HG03064 (cell line): Measurements from ENCODE around the gene MAPT.
"Not testable (repeated sequence)": the region's sequence is repeated elsewhere in the genome, so short reads cannot be mapped to it uniquely, and the experiment has no call there.

Experiments
- ATAC-seq: cut with Tn5 transposase; IDR thresholded peaks from one replicate; pipeline ENCODE4 v1.9.1; 2021; ENCODE audit warnings: low read depth; ENCODE audit not compliant: unreplicated experiment

MAPT gene

DNA sequence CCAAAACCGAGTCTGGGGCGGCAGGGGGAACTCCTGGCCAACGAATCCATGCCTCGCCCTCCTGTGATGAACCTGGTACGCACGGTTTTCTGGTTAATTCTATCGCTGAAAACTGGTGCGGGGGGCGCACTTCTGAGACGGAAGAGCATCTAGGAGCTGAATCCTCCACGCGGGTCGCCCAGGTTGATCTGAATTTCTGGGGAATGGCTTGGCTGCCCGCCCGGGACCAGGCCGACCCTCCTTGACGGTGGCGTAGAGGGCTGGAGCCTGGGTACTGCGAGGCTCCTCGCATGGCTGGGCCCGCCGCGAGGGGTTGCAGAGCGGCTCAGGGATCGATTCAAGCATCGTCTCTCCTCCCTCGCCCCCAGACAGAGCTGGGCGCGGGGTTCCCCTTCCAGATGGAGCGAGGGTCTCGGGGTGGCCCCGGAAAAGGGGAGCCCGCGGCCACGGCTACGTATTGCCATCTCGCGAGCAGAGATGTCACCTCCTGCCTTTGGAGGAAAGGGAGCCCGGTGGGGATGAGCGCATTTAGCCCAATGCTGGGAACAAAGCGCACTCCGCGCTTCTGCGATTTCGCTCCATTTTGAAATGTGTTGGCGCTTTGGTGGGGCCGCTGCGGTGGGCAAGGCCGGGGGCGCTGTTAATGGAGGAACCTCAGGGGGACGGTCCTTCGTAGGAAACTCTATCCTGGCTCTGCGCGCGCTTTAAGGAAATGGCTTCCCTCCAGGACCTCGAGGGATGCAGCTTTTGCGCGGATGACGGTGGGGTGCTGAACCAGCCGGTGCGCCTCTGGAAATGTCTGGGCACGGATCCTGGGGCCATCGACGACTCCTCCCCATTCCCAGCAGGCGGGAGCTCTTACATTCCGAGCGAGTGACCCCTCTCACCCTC is 2.7 kb downstream of the MAPT start:
- ATAC-seq = no peak

DNA sequence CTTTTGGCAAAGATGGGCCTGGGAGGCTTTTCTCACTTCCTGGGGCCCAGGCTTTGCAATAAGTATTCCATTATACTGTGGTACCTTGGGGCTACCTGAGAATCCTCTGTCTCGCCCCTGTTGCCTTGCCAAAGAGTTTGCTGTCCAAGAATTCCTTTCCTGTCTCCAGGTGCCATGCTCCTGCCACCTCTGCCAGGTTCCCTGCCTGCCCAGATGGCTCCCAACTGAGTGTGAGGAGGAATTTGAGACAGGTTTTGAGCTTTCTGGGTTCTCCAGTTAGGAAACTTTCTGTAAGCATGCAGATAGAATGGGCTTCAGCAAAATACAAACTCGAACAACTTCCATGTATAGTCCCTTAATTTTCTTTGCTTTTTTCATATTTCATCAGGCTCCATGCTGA is 5.8 kb downstream of the MAPT start:
- ATAC-seq = no peak

DNA sequence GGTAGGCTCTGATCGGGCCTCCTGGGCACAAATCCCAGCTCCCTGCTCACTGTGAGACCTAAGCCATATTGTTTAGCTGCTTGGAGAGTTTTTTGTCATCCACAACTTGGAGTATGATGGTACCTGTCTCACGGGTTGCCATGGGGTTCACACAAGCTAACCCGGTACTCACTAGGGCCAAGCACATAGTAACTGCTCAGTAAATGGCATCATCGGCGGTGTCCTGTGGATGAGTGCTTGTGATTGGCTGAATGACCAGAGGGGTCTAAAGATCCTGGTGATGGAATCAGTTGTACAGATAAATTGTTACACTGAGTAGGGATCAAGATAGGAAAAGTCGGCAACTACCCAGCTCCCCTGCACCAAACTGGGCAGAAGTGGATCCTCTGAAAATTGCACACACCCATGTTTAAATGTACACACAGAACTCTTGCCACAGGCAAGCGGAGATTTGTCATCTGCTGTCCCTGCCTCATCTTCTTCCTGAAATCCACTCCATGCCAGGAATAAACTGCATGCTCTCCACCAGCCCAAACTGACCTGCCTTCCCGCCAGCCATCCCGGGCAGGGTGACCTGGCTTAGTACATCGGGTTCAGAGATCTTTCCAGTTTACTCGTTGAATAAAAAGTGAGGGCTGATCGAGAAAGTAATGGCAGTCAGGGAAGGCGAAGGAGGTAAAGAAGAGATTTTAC is 6.5 kb downstream of the MAPT start:
- no peak for ATAC-seq

DNA sequence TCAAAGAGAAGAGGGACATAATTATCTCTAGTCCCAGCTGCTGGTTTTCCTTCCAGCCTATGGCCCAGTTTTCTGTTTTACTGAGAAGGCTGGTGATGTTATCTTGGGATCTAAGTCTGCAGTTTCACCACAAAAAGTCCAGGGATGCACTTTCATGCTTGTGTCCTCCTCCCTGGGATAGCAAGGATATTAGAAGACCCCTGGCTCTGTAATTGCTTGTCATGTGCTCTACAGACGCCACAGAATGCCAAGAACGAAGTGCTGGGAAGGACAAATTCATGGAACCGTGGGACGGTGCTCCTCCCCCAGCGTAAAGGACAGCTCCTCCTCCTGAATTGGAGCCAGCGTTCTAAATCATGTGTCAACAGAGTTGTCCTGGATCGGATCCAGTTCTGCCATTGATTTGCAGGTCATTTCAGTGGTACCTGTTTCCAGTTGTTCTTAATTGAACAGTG is 8.6 kb downstream of the MAPT start:
- ATAC-seq = no peak

DNA sequence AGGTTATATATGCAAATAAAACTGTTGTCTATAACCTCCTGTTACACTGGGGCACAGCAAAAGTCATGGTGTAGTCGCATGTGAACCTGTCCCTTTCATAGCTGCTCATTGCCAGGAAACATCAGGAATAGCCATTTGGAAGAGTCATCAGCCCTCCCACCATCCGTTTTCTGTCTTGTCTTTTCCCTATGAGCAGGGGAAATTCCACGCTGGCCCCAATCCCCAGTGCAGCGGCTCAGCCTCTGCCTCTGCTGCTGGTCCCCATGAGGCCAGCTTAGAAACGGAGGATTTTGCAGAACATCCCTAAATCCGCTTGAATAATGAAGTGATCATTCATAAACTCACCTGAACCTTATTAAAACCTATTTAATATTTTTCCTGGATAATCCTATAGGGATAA is 10.5 kb downstream of the MAPT start:
- ATAC-seq = no peak

DNA sequence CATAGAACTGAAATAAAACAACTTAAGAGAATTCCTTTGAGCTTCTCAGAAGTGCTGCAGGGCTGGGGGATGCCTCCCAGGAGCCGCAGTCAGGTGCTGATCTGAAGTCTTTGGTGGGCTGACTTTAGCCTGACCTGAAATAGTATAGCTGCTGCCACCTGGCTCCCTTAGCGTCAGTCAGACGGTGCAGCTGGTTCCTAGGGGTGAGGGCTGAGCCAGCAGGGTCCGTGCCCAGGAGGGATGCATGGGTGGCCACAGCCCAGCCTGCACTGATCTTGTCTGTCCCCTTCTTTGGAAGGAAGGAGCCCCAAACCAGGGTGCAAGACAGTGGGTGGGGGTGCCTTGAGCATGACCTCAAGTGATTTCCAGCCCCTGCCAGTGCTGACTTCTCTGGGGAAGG is 11.5 kb downstream of the MAPT start:
- ATAC-seq = no peak

DNA sequence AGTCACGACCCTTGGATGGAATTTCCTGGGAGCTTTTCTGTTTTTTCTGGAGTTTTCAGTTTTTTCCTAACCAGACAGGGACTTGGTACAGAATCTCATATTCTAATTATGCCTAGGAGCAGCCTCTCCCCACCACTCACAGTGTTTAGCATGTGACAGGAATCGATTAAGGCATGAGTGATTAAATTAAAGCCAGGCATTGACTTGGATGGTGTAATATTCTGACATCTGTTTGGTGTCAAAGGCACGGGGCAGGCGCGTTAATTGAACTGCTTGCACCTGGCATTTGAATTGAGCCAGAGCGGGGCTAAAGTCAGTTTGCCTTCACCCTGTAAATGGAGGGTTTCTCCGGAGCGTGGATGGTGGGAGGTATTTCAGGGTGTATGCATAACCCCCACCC is 11.9 kb downstream of the MAPT start:
- ATAC-seq = no peak

DNA sequence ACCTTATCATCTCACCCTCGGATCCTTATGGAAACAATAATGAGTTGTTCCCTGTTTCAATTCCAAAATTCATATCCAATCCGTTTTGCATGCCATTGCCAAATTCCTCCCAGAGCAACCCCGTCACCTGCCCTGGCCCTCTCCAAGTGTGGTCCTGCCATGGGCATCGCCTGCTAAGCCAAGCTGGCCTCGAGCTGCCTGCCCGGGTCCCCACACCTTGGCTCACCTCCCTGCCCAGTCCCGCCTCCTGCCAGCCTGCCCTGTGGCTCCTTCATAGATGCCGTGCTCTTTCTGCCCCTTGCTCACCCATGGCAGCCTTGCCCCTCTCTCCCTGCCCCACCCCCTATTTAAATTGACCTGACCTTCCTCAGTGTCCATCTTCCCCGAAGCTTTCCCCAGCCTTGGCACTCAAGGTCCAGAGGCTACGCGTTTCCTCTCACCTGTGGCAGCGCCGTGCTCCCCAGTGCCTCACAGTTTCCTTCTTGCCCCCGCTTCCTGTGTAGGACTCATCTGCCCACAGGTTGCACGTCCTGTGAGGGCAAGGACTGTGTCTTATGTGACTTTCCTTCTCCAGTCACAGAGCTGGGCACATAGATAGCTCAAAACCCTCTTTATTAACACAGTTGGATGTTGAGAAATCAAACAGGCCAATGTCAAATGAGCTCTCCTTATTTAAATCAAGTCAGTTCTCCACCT is 12.7 kb downstream of the MAPT start:
- no peak for ATAC-seq

DNA sequence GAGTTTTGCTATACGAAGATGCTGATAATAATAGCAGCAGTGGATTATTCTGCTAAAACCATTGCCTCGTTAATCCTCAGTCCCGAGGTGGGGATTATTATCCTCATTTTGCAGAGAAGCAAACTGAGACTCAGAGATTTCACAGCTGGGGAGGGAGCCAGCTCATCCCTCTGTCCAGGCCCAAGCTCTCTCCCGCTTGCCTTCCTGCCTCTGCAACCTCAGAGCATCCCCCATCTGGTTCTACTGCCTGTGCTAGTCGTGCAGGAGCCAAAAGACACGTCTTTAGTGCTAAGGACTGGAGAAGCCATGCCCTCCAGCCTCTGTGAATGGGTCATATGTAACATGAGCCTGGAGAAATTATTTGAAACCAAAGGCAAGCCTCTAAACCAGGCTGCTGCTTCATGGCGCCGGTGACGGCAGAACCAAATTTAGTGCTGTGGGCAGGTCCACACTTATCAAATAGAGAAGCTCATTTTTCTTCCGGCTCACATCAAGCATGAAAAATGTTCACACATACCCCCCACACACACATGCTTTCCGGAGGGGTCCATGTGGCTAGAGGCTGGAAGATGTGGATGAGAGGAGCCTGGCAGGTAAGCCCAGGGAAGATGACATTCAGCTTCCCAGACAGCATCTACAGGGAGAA is 13.5 kb downstream of the MAPT start:
- ATAC-seq = no peak

DNA sequence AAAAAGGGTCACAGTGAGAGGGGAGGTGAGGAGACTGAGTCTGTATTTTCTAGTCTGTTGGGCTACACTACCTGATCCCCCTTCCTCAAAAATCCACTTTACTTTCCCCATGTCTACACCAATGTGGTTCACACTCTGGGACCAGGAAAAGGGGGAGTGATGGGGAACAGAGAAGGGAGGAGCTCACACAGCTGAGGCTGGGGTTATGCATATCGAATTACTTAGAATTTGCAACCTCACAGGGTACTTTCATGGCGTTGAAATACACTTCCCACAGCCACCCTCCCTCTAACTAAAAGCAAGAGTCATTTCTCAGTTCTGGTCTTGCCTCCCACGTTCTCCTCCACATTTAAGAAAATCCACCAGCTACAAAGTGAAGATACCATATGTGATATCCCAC is 14.1 kb downstream of the MAPT start:
- ATAC-seq = no peak

DNA sequence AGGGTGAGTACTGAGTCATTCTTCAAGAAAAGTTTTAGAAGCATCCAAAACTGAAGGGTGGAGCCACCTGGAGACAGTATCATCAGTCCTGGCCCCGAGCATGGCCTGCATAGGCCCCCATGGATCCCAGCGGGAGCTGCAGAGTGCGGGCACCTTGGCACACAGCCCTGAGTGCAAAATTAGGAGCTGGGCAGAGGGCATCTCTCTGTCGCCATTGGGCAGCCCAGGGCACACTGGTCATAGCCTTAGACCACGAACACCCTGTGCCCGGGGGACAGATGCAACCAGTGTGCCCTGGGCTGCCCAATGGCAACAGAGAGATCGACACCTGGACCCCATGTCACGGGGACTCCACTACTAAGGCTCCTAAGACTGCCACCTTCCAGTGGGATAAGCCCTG is 14.6 kb downstream of the MAPT start:
- ATAC-seq = no peak

DNA sequence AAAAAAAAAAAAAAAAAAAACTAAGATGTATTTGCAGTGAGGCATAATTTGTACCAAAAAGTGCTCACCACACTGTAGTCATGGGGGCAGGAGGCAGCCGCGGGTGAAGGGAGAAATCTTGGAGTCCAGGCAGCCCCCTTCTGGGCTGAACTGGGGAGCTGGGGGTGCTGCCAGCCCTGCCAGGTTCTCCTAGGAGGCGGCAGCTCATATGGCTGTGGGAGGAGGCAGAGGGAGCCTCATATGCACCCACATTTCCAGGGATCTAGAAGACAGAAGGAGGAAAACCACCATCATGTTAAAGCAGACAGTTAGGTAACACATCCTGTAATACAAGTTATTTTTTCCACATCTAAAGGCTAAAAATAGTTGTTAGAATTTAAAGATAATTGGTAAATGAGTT is 16.3 kb downstream of the MAPT start:
- no peak for ATAC-seq

DNA sequence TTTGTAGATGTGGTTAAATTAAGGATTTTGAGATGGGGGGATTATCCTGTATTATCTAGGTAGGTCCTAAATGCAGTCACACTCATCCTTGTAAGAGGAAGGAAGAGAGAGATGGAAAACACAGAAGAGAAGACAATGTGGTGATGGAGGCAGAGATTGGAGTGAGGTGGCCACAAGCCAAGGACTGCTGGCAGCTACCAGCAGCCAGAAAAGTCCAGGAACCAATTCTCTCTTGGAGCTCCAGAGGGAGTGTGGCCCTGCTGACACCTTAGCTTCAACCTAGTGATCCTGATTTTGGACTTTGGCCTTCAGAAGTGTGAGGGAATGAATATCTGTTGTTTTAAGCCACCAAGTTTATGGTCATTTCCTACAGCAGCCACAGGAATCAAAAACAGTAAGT is 18.0 kb downstream of the MAPT start:
- no peak for ATAC-seq

DNA sequence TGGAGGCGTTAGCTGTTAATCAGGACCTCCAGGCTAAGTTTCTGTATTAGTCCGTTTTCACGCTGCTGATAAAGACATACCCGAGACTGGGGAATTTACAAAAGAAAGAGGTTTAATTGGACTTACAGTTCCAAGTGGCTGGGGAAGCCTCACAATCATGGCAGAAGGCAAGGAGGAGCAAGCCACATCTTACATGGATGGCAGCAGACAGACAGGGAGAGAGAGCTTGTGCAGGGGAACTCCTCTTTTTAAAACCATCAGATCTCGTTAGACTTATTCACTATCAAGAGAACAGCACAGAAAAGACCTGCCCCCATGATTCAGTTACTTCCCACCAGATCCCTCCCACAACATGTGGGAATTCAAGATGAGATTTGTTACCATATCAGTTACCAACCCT is 18.7 kb downstream of the MAPT start:
- ATAC-seq = not testable (repeated sequence)

DNA sequence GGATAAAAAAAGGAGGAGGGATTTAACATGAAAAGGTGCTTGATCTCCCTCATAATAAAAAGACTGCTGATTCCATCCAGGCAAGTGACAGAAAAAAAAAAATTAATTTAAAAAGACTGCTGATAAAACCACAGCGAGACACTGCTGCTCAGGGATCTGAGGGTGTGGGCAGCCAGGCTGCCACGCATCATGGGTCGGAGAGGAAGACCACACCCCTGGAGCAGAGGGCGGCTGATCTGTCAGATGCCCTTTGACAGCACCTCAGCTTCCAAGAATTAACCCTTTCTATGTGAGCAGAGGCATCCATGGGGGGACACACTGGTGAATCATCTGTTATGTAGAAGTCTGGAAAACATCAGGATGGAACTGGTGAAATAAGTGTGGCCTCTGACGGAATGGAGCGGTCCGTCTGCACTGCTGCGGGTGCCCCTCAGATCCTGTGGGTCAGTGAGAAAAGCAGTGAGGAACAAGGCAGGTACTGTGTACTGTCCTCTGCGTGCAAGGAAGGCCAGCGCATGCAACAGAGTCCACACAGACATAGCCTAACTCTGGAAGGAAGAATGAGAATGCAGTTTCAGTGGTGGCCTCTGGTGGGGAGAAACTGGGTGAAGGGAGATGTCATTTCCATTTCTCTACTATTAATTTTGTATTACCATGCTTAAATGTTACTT is 19.8 kb downstream of the MAPT start:
- ATAC-seq = no peak

DNA sequence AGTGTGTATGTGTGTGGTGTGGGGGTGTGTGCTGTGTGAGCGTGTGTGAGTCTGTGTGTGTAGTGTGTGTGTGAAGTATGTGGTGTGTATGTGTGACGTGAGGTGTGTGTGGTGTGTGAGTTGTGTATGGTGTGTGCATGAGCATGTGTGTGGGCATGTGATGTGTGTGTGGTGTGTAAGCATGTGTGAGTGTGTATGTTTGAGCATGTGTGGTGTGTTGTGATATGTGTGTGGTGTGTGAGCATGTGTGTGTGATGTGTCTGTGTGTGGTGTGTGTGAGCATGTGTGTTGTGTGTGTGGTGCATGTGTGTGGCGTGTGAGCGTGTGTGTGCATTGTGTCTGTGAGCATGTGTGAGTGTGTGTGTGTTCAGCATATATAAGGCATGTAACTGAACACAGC is 20.9 kb downstream of the MAPT start:
- no peak for ATAC-seq

DNA sequence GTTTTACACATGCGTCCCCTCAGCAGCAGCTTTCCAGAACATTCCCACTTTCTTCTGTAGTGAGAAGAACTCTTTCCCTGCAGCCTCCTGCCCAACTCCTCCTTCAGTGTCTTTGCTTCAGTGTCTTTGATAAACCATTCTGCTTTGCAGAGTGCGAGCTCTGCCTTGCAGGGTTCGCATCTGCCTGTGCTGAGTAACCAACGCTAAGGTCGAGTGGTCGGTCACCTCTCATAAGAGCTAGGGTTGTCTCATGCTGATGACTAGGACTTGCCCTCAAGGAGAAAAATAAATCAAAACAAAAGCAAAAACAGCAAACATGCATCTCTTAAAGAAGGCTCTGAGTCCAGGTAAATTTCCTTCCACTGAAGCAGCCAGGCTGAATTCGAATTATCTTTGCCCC is 22.7 kb downstream of the MAPT start:
- no peak for ATAC-seq

DNA sequence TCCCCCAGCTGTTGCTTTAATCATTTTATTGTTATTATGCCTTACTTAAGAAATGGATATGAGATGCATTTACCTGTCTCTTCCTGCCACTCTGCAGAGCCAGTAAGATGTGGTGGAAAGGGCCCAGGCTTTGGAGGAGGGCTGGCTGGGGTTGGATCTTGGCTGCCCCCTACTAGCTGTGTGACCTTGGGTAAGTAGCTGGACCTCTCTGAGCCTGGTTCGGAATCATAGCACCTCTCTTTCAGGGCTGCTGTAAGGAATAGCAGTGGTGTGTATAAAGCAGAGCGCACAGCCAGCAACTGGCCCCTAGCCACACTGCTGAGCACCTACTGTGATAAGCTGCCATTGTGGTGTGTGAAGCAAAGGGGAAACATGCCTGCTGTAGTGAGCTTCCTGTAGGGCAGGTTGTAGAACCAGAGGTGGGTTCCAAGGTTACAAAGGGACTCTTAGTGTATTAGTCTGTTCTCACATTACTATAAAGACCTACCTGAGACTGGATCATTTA is 23.9 kb downstream of the MAPT start:
- no peak for ATAC-seq

DNA sequence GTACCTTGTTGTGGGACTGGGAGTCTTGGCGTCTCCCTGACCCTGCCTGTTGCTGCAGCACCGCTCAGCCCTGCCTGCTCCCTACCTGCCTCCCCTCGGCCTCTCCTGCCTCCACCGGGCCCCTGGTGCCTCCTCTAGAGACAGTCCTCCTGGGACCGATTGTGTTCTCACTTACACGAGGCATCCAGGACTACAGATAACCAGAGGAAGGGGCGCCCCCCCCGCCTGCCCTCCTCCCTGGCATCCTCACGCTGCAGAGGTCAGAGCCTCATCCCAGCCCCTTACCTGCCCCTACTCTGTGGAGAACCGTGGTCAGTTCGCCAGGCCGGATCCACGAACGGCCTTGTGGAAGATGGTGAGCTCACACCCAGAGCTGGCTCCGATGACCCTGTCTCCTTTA is 24.8 kb downstream of the MAPT start:
- no peak for ATAC-seq

DNA sequence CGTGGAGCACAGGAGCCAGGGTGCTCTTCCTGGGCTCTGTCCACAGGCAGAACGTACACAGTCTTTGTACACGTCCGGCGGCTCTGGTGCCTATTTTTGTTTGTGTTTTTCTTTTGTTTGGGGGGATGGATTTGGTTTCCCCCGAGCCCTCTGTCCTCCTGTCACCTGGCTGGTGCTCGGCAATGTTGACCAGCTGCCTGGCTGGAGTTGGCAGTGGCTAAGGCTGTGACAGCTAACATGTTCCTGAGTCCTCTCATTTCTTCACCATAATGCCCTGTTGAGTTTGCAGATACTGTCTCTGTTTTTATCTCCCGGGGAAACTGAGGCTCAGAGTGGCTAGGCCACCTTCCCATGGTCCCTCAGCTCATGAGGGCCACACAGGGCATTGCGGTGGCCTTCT is 25.7 kb downstream of the MAPT start:
- ATAC-seq = no peak
